SK-N-DZ (cell line): Measurements from ENCODE around the gene NR3C2.

Experiments used
- DNase-seq: peaks from one replicate; pipeline ENCODE4 v3.0.0-alpha.2; 2015; ENCODE audit warnings: low spot score

The NR3C2 gene

DNA sequence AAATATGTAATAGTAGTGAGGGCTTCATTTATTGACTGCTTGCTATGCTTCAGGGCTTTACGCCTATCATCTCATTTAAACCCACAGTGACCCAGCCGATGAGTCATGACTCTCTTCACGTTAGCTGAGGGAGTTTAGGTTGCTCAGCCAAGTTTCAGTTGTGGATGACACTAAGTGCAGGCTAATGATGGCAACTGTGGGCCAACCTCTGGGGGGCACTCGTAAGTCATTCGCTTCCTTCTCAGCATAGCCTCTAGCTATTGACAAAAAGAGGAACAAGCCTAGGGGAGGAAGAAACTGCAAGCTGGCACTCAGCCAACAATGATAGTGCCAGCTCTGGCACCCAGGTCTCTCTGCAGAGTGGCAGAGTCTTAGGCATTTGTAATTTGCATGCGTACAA, 385.3 kb downstream of the NR3C2 start:
- DNase-seq = no peak

DNA sequence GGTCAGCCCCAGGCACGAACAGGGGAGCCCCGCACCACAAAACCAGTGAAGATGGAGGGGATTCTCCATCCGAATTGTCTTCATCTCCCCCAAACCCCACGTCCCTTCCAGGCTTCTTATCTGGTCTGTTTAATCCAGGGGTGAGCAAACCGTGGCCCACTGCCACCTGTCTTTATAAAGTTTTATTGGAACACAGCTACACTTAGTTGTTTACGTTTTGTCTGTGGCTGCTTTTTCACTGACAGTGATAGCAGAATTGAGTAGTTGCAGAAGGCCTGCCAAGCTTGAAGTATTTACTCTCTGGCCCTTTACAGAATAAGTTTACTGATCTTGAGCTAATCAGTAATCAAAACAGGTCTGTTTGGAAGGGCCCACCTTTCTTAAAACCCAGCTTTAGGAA, 386.4 kb downstream of the NR3C2 start:
- DNase-seq = no peak

DNA sequence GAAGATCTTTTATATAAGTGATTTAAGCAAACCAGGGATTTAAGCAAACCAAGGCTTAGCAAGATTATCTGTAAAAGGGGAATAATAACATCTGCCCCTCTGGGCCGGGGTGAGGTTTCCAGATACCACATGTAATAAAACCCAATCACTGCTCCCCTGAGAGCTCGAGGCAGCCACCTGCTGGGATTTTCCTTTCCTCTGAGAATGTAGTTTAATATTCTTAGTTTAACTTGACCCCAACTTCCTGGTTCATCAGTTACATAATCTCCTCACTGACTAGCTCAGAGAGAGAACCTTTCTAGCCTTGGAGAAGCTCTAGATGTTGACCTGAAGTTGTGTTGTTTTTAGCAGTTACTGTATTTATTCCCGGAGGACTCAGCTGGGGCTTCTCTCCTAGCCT, 387.9 kb downstream of the NR3C2 start:
- peak; percentile 73 for DNase-seq

DNA sequence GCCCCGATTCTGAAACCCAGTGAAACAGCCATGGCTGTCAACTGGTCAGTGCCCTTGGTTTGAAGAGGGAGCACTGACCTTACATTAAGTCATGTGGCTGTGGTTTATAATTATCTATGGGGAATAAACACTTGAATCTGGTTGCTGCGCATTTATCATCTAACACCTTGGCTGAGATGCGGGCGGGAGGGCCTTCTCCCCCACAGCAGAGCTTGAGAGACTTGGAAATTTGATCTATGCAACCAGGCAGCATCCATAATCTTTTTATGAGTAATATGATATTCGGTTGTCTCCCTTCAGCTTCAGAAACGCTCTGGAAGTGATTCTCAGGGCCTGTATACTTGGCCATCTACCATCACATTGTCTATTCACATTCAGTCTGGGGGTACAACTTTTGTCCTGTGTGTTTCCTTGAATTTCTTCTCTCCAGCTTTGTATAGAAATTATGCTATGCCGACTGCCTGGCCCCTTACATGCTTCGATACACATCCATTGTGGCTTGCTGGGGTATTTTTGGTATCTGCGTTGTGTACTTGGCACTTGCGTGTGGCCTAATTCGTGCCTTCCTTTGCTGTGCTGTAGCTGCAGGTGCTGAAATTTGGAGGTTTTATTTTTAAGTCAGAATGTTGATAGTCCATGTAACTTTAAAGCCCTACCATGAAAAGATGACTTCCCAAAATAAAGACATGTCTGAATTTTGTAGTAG, 388.8 kb downstream of the NR3C2 start:
- peak; percentile 81 for DNase-seq

DNA sequence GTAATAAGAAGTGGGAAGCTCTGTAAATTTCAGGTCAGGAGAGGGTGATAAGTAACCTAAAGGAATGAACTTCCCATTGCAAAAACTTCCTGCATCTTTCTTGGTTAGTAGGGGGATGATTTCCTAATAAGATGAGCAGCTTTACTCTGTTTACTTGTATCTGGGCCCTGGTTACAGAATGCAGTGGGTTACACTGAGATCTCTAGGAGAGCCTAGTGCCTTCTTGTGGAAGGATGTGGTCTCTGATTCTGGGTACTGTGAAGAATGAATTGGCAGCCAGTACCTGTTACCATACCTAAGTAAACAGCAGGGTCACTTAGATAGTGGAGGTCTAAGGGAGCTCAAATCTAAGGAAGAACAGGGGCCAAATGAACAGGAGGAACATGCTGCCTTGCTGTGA, 389.8 kb downstream of the NR3C2 start:
- no peak for DNase-seq

DNA sequence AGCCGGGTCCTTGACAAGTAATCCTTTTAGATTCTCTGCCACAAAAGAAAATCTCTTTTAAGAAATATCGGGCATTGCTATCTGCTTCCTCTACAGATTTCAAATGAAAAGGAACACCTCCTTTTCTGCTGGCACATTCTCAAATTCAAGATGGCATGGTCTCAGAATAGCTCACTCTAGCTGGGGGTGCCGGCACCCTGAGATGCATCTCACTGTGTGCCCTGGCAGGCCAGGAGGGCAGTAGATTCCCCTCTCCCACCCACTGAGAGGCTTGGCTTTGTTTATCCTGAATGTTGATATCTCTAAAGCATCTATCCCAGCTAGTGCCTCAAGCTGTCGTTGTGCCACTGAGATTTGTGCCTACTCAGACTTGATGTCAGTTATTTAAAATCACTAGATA, 390.8 kb downstream of the NR3C2 start:
- DNase-seq = no peak

DNA sequence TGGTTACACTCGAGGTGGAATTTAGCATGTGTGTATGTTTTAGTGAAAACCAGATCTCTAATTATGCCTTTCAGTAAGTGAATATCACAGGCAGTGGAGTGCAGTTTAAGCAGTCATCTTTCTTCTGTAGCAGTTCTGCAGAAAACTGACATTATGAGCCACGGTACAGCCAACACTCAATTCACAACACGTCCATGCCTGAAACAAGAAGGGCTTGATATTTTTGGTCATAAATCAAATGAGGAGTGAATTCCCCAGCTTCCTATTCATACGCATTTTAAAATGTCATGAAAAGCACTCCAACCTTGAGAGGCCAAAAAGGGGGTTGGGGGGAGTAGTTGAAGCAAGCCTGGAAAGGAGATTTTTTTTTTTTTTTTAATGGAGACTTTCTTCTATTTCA, 393.6 kb downstream of the NR3C2 start:
- DNase-seq = no peak

DNA sequence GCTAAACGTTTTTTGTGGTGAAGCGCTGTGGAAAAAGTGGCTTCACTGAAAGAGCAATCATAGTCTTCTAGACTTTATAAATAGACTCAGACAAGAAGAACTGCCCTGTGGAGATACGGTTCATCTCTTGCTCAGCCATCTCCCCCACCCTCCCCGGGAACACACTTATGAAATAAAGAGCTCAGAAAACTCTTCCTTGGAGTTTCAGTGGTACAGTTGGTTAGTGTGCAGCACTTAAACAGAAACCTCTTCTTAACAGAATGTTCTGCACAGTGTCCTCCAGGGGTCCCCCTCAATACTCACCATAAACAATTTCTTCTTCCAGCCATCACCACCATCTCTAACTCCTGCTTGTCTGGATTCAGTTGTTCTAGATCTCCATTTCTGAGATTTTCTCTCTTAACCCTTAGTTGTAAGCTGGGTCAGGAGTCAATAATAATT, 397.3 kb downstream of the NR3C2 start:
- DNase-seq = no peak

DNA sequence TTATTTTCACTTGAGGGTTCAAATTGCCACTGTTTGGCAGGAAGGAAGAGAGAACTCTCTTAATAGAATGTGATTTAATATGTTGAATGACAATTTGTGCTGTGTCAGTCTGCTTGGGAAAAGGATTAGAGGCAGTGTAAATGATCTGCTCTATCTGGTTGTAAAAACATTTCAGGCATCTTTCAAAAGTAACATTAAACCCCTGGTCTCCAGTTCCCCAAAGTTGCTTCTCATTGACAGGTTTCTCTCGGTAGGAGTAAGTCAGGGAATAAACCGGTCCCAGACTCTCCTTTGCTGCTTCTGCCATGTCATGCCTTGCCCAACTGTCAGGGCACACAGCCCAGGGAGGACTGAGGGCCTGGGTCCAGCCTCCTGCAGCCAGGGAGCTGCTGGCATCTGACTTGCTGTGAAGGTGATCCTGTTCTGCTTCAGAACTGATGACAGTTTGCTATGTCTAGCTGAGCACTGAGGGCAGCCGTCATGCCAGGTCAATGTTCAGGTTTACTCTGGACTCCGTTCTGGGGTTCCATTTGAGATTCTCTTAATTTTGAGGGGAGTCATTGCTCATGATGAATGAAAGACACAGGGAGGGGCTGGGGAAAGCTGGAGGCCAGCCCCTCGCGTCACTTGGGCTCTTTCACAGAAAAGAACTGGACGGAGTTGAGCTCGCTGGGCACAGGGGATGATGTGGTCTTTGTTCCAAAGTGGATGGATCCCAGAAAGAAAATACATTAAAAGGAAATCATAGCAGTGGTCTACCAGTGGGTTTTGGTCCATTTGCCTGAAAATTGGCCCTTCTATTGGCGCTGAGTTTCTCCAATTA, 397.9 kb downstream of the NR3C2 start:
- DNase-seq = no peak

DNA sequence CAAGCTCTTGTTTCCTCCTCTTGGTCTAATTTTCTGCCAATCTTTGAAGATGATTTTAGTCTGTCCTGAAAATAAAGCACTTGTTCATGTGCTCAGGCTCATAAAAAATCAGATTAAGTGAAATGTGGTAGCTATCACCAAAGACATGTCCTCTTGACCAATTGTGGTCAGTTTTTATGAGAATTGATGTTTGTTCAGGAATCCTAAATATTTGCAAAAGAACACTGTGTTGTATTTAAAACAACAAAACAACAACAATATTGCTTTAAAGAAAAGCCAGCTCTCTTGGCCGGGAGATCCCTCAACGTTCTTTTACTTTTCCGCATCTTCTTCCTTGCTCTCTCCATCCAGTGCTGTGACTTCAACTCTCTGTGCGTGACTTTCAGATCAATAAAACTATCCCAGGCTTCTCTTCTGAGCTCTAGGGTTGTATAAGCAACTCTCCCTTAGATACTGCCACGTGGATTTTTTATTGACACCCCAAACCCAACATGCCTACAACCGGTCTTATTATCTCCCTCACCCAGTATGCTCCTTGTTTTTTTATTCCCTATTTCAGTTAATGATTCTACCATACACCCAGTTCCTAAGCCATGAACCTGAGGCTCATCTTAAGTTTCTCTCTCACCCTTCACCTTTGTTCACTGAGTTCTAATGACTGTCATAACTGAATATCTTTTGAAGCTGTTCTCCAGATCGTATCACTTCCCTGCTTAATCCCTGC, 400.4 kb downstream of the NR3C2 start:
- DNase-seq = no peak

DNA sequence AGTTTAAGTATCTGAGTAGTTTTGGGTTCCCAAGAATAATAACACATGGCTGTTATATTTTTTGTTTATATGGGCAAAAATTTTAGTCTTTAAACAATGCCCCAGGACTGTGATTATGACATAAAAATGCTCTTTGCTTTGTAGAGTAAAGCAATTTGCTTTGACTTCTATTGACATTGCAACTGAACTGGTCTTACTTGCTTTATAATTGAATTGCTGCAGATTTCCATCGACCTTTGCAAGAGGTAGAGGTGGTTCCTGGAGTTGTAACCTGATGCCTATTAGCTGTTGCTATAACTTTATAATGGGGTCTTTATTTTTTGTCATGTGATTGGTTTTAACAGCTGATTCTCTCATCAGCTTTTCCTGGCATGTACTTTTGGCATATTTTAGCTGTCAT, 407.4 kb downstream of the NR3C2 start:
- no peak for DNase-seq

DNA sequence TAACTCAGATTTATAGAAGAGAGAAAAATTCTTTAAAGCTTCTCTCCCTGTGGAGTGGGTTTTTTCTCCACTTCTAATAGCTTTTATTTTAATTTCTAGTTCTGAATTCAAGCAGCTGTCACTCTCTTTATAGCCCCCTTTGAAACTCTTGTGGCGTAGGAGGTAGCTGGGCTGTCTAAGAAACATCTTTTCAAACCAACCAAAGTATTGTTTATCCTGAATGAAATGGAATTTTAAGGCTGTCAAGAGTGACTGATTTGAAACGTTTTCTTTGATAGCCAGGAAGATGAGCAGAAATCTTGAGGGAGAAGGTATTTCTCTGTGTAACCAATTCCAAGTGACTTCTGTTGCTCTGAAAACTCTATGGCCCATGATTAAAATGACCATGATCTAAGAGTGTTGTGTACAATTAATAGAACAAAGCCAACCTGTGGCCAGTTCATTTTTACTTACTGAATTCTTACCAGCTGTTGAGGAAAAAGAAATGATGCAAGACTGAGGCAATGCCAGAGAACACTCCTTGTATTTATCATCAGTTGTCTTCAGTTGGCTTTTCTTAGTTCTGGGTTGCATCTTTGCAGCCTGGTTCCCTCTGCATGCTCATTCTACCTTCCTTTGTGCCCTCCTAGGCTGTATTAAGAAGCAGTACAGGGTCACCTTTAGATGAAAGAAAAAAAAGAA, 411.9 kb downstream of the NR3C2 start:
- DNase-seq = no peak

DNA sequence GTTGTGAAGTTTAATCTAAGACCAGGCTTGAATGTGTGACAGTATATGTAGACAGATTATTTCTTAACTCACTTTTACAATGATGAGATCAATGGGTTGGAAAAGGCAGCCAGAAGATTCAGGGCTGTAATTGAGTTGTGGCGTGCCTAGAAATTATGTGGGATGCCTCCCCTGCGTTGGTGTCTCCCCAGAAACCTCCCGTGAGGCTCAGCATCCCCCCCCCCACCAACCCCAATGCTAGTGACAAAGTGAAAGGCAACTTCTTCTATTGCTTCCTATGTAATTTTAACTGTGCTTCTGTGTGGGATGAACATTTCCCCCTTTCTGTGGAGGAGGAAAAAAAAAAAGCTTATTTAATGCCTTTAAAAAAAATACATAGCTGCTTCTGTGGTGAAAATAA, 412.4 kb downstream of the NR3C2 start:
- DNase-seq = no peak
